Caco-2 (cell line): Measurements from ENCODE around the gene SFXN2. TPM values are rescaled to one million over a fixed set of nuclear protein-coding genes. Genes with fewer than 3 reads are reported as not detected.

Experiments used
- BruUV-seq: library from RNA; stranded (reverse); fragments of 400-500 nt; replicated peaks from 2 replicates; lab custom pipeline; 2021; lab: Mats Ljungman, UMichigan
- CTCF ChIA-PET: fragments of 300-600 bp; sonication (Branson Sonifier 250); formaldehyde crosslinking; loops from one replicate; lab custom pipeline; 2022; ENCODE audit warnings: antibody characterized with exemption; lab: Charles Lee
- POLR2A ChIA-PET: fragments of 300-600 bp; sonication (Branson Sonifier 250); formaldehyde crosslinking; loops from one replicate; lab custom pipeline; 2022; ENCODE audit warnings: antibody characterized with exemption; lab: Charles Lee
- DNase-seq, 2 experiments: peaks; one replicate each; pipeline versions ENCODE4 v3.0.0 to v3.0.0-alpha.2; 2020 to 2022
- H3K27me3 ChIP-seq: replicated peaks from 2 replicates; pipeline ENCODE4 v1.6.0; 2011; ENCODE audit warnings: low read length; ENCODE audit not compliant: control insufficient read depth, insufficient read depth
- H3K36me3 ChIP-seq: 2 replicates; pipeline ENCODE4 v1.5.1; 2011; ENCODE audit warnings: low read length; ENCODE audit not compliant: control insufficient read depth, insufficient read depth
- H3K4me1 ChIP-seq: fragments of 250-450 bp; sonication (Bioruptor Pico); 2 replicates; pipeline ENCODE4 v1.5.1; 2020; ENCODE audit warnings: mild to moderate bottlenecking
- H3K4me3 ChIP-seq: 2 replicates; pipeline ENCODE4 v1.5.1; 2011; ENCODE audit warnings: low read depth, mild to moderate bottlenecking, control low read depth, low read length
- H3K9me3 ChIP-seq: fragments of 250-450 bp; sonication (Bioruptor Pico); 2 replicates; pipeline ENCODE4 v1.5.1; 2020; ENCODE audit warnings: mild to moderate bottlenecking, moderate library complexity
- H3K27ac Mint-ChIP-seq: one replicate; pipeline ENCODE4 v1.8.0; 2022; ENCODE audit warnings: mixed read lengths; ENCODE audit not compliant: unreplicated experiment
- H3K27me3 Mint-ChIP-seq: one replicate; pipeline ENCODE4 v1.8.0; 2022; ENCODE audit warnings: mixed read lengths; ENCODE audit not compliant: insufficient read depth, unreplicated experiment
- H3K36me3 Mint-ChIP-seq: one replicate; pipeline ENCODE4 v1.8.0; 2022; ENCODE audit warnings: mild to moderate bottlenecking, mixed read lengths; ENCODE audit not compliant: insufficient read depth, unreplicated experiment
- H3K4me1 Mint-ChIP-seq: one replicate; pipeline ENCODE4 v1.8.0; 2022; ENCODE audit warnings: low read depth, mixed read lengths; ENCODE audit not compliant: unreplicated experiment
- H3K4me3 Mint-ChIP-seq: one replicate; pipeline ENCODE4 v1.8.0; 2022; ENCODE audit warnings: mild to moderate bottlenecking, moderate library complexity, mixed read lengths; ENCODE audit not compliant: unreplicated experiment
- H3K9me3 Mint-ChIP-seq: one replicate; pipeline ENCODE4 v1.8.0; 2022; ENCODE audit warnings: mixed read lengths; ENCODE audit not compliant: unreplicated experiment
- CTCF ChIP-seq, 2 experiments: fragments of 200-600 bp in 1 of 2; IDR thresholded peaks; 1 replicate in 1 of 2; 2 replicates in 1 of 2; pipeline versions ENCODE4 v1.5.1 to v1.8.0; 2011 to 2022; ENCODE audit warnings: antibody characterized with exemption in 1 of 2, control low read depth in 1 of 2, inconsistent platforms in 1 of 2, low read depth in 1 of 2, low read length in 1 of 2, mild to moderate bottlenecking in 1 of 2, moderate library complexity in 1 of 2; ENCODE audit not compliant: insufficient read depth in 1 of 2, severe bottlenecking in 1 of 2, unreplicated experiment in 1 of 2
- intact Hi-C: fragments of 100-400 bp; cut with micrococcal nuclease; formaldehyde crosslinking; loops from one replicate; pipeline ENCODE4 v1.10.0; 2022; ENCODE audit not compliant: unreplicated experiment
- total RNA-seq: library from RNA; stranded (reverse); gene quantifications from 2 replicates; pipeline ENCODE4 v1.2.3, GENCODE V29; 2022

SFXN2 gene
- total RNA-seq, 1 experiment from 2014 or later, result 40.0 TPM

DNA sequence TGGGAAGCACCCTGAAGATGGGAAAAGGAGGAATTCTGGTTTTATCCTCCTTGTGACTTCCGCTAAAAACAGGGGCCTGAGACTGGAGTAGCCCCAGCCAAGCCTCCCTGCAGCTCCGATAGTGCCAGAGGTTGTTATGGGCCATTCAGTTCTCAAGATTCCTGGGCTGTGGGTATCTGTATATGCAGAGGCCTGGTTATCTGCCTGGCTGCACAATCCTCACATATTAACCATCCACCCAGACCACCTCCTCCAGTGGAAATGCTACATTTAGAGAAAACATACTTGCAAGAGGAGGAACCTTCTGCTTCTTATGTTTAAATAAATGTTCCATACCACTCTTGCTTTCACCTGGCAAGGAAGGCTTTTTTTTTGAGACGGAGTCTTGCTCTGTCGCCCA lies 34.8 kb upstream of the SFXN2 start:
- Histone ChIP-seq H3K4me1 (no peaks in the 10 kb centered on the region; the same call in 1 of the 2 replicates), H3K4me3 (no peak overlapping the region), H3K9me3 (no peaks in the 10 kb centered on the region), H3K36me3 (no peaks in the 10 kb centered on the region), H3K27me3 (no peaks in the 10 kb centered on the region)
- no peak for TF ChIP-seq CTCF (IDR thresholded peaks at IDR 0.05; ENCODE audit: insufficient read depth in 1 of 2, low read depth in 1 of 2, low read length in 1 of 2, severe bottlenecking in 1 of 2, unreplicated experiment in 1 of 2)
- ChIA-PET CTCF (interaction anchor here (0.6 to 2.2 kb wide), 8 partner anchors 10 to 1526 kb away, joined by 3 to 21 read pairs (median 3); partner anchors contain the start of genes ACTR1A, ARL3 and SFXN2), POLR2A (no interaction called here)
- DNase-seq, result no peak
- intact Hi-C loops, result loop anchor here (2.0 kb wide), 2 partner anchors 35 kb away; partner anchors contain the start of genes ARL3, SFXN2 and TRIM8
- Mint-ChIP-seq H3K27ac (no peak overlapping the region), H3K36me3 (peaks cover 7% of the 10 kb centered on the region), H3K9me3 (no peaks in the 10 kb centered on the region), H3K4me1 (no peaks in the 10 kb centered on the region), H3K27me3 (no peaks in the 10 kb centered on the region), H3K4me3 (no peak overlapping the region)
- no TSS peak for BruUV-seq

GRCh38 chr10:102681696-102682095 lies 32.7 kb upstream of the SFXN2 start:
- no peaks in the 10 kb centered on the region for H3K27me3 ChIP-seq
- Mint-ChIP-seq H3K36me3 (peaks cover 14% of the 10 kb centered on the region), H3K27ac (no peak overlapping the region), H3K4me3 (no peak overlapping the region), H3K27me3 (no peaks in the 10 kb centered on the region), H3K4me1 (no peaks in the 10 kb centered on the region), H3K9me3 (no peaks in the 10 kb centered on the region)
- H3K4me1 ChIP-seq, result no peaks in the 10 kb centered on the region; the same call in 1 of the 2 replicates
- POLR2A ChIA-PET, result no interaction called here
- H3K36me3 ChIP-seq, result no peaks in the 10 kb centered on the region
- BruUV-seq, result no TSS peak
- intact Hi-C loops, result no loop called here
- no peak for DNase-seq
- H3K4me3 ChIP-seq, result no peak overlapping the region
- CTCF ChIA-PET, result no interaction called here
- no peak for TF ChIP-seq CTCF (IDR thresholded peaks at IDR 0.05; ENCODE audit: insufficient read depth in 1 of 2, low read depth in 1 of 2, low read length in 1 of 2, severe bottlenecking in 1 of 2, unreplicated experiment in 1 of 2)
- H3K9me3 ChIP-seq, result no peaks in the 10 kb centered on the region

DNA sequence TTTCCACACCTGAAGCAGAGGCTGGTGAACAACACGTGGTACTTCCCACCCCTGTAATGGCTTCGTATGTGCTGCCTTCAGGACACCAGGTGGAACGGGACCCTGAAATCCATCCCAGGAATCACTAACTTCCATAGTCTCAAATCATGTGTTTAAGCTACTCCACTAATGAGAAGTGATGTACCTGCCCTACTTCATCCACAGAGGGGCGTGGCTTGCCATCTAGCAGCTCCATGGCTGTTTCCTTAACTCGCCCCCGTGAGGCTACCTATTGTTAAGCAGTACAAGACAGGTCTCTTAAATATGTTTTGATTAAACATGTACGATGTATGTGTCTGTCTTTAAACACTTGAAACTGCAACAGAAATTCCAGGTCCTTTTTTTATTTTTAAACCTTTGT lies 32.0 kb upstream of the SFXN2 start:
- Histone ChIP-seq H3K36me3 (no peaks in the 10 kb centered on the region), H3K4me3 (no peak overlapping the region), H3K4me1 (no peaks in the 10 kb centered on the region; the same call in 1 of the 2 replicates), H3K9me3 (no peaks in the 10 kb centered on the region), H3K27me3 (no peaks in the 10 kb centered on the region)
- BruUV-seq, result no TSS peak
- Mint-ChIP-seq H3K9me3 (no peaks in the 10 kb centered on the region), H3K4me1 (no peaks in the 10 kb centered on the region), H3K27ac (no peak overlapping the region), H3K36me3 (peaks cover 14% of the 10 kb centered on the region), H3K27me3 (no peaks in the 10 kb centered on the region), H3K4me3 (no peak overlapping the region)
- DNase-seq, result no peak
- intact Hi-C loops, result no loop called here
- TF ChIP-seq CTCF (IDR thresholded peaks at IDR 0.05; ENCODE audit: insufficient read depth in 1 of 2, low read depth in 1 of 2, low read length in 1 of 2, severe bottlenecking in 1 of 2, unreplicated experiment in 1 of 2), result no peak
- POLR2A ChIA-PET, result no interaction called here
- CTCF ChIA-PET, result interaction anchor here (0.6 kb wide), 1 partner anchor 12 kb away, joined by 3 read pairs; no protein-coding TSS in a partner anchor
